CD8-positive, alpha-beta memory T cell (primary cell): ENCODE data around the gene NCF2. TPM values are rescaled to one million over a fixed set of nuclear protein-coding genes. Genes with fewer than 3 reads are reported as not detected.
A peak's percentile ranks its signal among the peaks of the same experiment; 100 is the strongest.

Experiments
- CTCF ChIA-PET: fragments of 350-600 bp; sonication (Branson Sonifier 250); formaldehyde crosslinking; loops from one replicate; lab custom pipeline; 2021; ENCODE audit warnings: antibody characterized with exemption; lab: Charles Lee
- POLR2A ChIA-PET: fragments of 350-600 bp; sonication (Branson Sonifier 250); formaldehyde crosslinking; loops from one replicate; lab custom pipeline; 2021; ENCODE audit warnings: antibody characterized with exemption; lab: Charles Lee
- DNase-seq, 5 donors: peaks; one replicate each; pipeline versions ENCODE4 v3.0.0 to v3.0.0-alpha.2; 2020 to 2022; ENCODE audit warnings: mixed read lengths in 1 of 5
- H3K27ac ChIP-seq: one replicate; pipeline ENCODE4 v1.7.0; 2013; ENCODE audit warnings: low read depth, mild to moderate bottlenecking, low read length, moderate library complexity
- H3K27me3 ChIP-seq: 2 replicates; pipeline ENCODE4 v1.7.0; 2013; ENCODE audit warnings: low read length, mild to moderate bottlenecking; ENCODE audit not compliant: insufficient read depth, poor library complexity, severe bottlenecking
- H3K36me3 ChIP-seq: 2 replicates; pipeline ENCODE4 v1.7.0; 2013; ENCODE audit warnings: mild to moderate bottlenecking, low read length, moderate library complexity; ENCODE audit not compliant: insufficient read depth
- H3K4me1 ChIP-seq: 2 replicates; pipeline ENCODE4 v1.7.0; 2013; ENCODE audit warnings: mild to moderate bottlenecking, low read length, moderate library complexity; ENCODE audit not compliant: insufficient read depth
- H3K4me3 ChIP-seq: 2 replicates; pipeline ENCODE4 v1.7.0; 2013; ENCODE audit warnings: mild to moderate bottlenecking, low read length
- H3K9me3 ChIP-seq: 2 replicates; pipeline ENCODE4 v1.7.0; 2013; ENCODE audit warnings: mild to moderate bottlenecking, low read length
- H3K27ac Mint-ChIP-seq, 8 donors: one replicate each; pipeline ENCODE4 v1.8.0; 2020 to 2021; ENCODE audit warnings: mixed read lengths in 8 of 8, mild to moderate bottlenecking in 6 of 8, inconsistent platforms in 3 of 8, moderate library complexity in 3 of 8
- H3K27me3 Mint-ChIP-seq, 2 donors: one replicate each; pipeline ENCODE4 v1.8.0; 2020 to 2021; ENCODE audit warnings: mixed read lengths in 2 of 2, mild to moderate bottlenecking in 1 of 2, moderate library complexity in 1 of 2
- H3K36me3 Mint-ChIP-seq, 3 donors: one replicate each; pipeline ENCODE4 v1.8.0; 2020 to 2021; ENCODE audit warnings: mixed read lengths in 3 of 3, inconsistent platforms in 1 of 3, mild to moderate bottlenecking in 1 of 3
- H3K4me1 Mint-ChIP-seq, 3 donors: one replicate each; pipeline ENCODE4 v1.8.0; 2020 to 2021; ENCODE audit warnings: mixed read lengths in 3 of 3, inconsistent platforms in 1 of 3, mild to moderate bottlenecking in 1 of 3
- H3K4me3 Mint-ChIP-seq, 7 donors: one replicate each; pipeline ENCODE4 v1.8.0; 2020 to 2021; ENCODE audit warnings: mixed read lengths in 7 of 7, mild to moderate bottlenecking in 6 of 7, moderate library complexity in 4 of 7, inconsistent platforms in 2 of 7
- H3K9me3 Mint-ChIP-seq, 5 donors: one replicate each; pipeline ENCODE4 v1.8.0; 2020 to 2022; ENCODE audit warnings: mixed read lengths in 5 of 5, mild to moderate bottlenecking in 3 of 5, moderate library complexity in 2 of 5, inconsistent platforms in 1 of 5
- polyA plus RNA-seq: library from polyadenylated mRNA; unstranded; fragments of 300-500 nt; fragmentation: Illumina TruSeq; gene quantifications from one replicate; pipeline ENCODE4 v1.2.3, GENCODE V29; 2021
- total RNA-seq, 2 experiments: library from RNA; stranded (reverse); gene quantifications; one replicate each; pipeline ENCODE4 v1.2.3, GENCODE V29; 2021

Gene NCF2
- total and polyA plus RNA-seq, 3 experiments from 2014 or later, result 0.30 to 4.6 (median 3.6) TPM

GRCh38 chr1:183546427-183546826 lies 43.8 kb downstream of the NCF2 start:
- Mint-ChIP-seq H3K4me3 (no peak overlapping the region), H3K36me3 (peaks cover 7 to 92% (median 23%) of the 10 kb centered on the region in 3 donors), H3K9me3 (no peaks in the 10 kb centered on the region), H3K27ac (no peak overlapping the region), H3K27me3 (no peaks in the 10 kb centered on the region), H3K4me1 (peaks cover 0 to 5% (median 0%) of the 10 kb centered on the region in 3 donors)
- ChIA-PET CTCF (no interaction called here), POLR2A (no interaction called here)
- no peak overlapping the region for H3K27ac ChIP-seq
- H3K27me3 ChIP-seq, result no peaks in the 10 kb centered on the region
- no peaks in the 10 kb centered on the region for H3K9me3 ChIP-seq
- no peaks in the 10 kb centered on the region for H3K4me1 ChIP-seq
- no peak for DNase-seq
- H3K36me3 ChIP-seq, result peaks cover 52% of the 10 kb centered on the region
- no peak overlapping the region for H3K4me3 ChIP-seq

GRCh38 chr1:183544598-183545297 lies 45.5 kb downstream of the NCF2 start:
- no peak for DNase-seq
- H3K9me3 Mint-ChIP-seq, result no peaks in the 10 kb centered on the region
- peak overlapping the region in 5 of 8 donors; percentile 13 to 77 (median 47) for H3K27ac Mint-ChIP-seq
- Histone ChIP-seq H3K27ac (no peak overlapping the region), H3K4me3 (no peak overlapping the region), H3K9me3 (no peaks in the 10 kb centered on the region), H3K4me1 (no peaks in the 10 kb centered on the region), H3K27me3 (no peaks in the 10 kb centered on the region), H3K36me3 (peaks cover 52% of the 10 kb centered on the region)
- no peak overlapping the region for H3K4me3 Mint-ChIP-seq
- H3K36me3 Mint-ChIP-seq, result peaks cover 7 to 88% (median 28%) of the 10 kb centered on the region in 3 donors
- POLR2A ChIA-PET, result interaction anchor here (0.7 kb wide), 1 partner anchor 704 kb away, joined by 4 read pairs; no protein-coding TSS in a partner anchor
- H3K27me3 Mint-ChIP-seq, result no peaks in the 10 kb centered on the region
- CTCF ChIA-PET, result interaction anchor here (0.7 to 1.1 kb wide), 2 partner anchors 19 to 76 kb away, joined by 3 to 5 read pairs; no protein-coding TSS in a partner anchor
- peaks cover 0 to 5% (median 0%) of the 10 kb centered on the region in 3 donors for H3K4me1 Mint-ChIP-seq

- Mint-ChIP-seq H3K9me3 (no peaks in the 10 kb centered on the region), H3K4me1 (peaks cover 0 to 5% (median 0%) of the 10 kb centered on the region in 3 donors), H3K27me3 (no peaks in the 10 kb centered on the region), H3K27ac (peak overlapping the region in 3 of 8 donors; percentile 24 to 41 (median 29)), H3K4me3 (no peak overlapping the region), H3K36me3 (peaks cover 7 to 86% (median 35%) of the 10 kb centered on the region in 3 donors)
- ChIA-PET POLR2A (no interaction called here), CTCF (no interaction called here)
- Histone ChIP-seq H3K4me3 (no peak overlapping the region), H3K27ac (no peak overlapping the region), H3K4me1 (no peaks in the 10 kb centered on the region), H3K36me3 (peaks cover 52% of the 10 kb centered on the region), H3K9me3 (no peaks in the 10 kb centered on the region), H3K27me3 (no peaks in the 10 kb centered on the region)
- peak in 2 of 5 donors; percentile 30 to 39 for DNase-seq
Observed at GRCh38 chr1:183543619-183544204, 46.5 kb downstream of the NCF2 start.

GRCh38 chr1:183537405-183537804 lies 52.9 kb downstream of the NCF2 start:
- H3K4me1 Mint-ChIP-seq, result no peaks in the 10 kb centered on the region
- H3K4me1 ChIP-seq, result no peaks in the 10 kb centered on the region
- POLR2A ChIA-PET, result no interaction called here
- no peaks in the 10 kb centered on the region for H3K9me3 ChIP-seq
- H3K27ac ChIP-seq, result no peak overlapping the region
- peak overlapping the region in 3 of 8 donors; percentile 28 to 68 (median 55) for H3K27ac Mint-ChIP-seq
- H3K36me3 Mint-ChIP-seq, result peaks cover 12 to 88% (median 38%) of the 10 kb centered on the region in 3 donors
- no peak overlapping the region for H3K4me3 ChIP-seq
- no peaks in the 10 kb centered on the region for H3K27me3 Mint-ChIP-seq
- H3K27me3 ChIP-seq, result no peaks in the 10 kb centered on the region
- no peak for DNase-seq
- peaks cover 34% of the 10 kb centered on the region for H3K36me3 ChIP-seq
- H3K9me3 Mint-ChIP-seq, result no peaks in the 10 kb centered on the region
- CTCF ChIA-PET, result no interaction called here
- no peak overlapping the region for H3K4me3 Mint-ChIP-seq

- POLR2A ChIA-PET, result no interaction called here
- peaks cover 11 to 91% (median 18%) of the 10 kb centered on the region in 3 donors for H3K36me3 Mint-ChIP-seq
Observed at GRCh38 chr1:183533617-183534174, 56.6 kb downstream of the NCF2 start.

GRCh38 chr1:183528577-183528976 lies 61.7 kb downstream of the NCF2 start:
- H3K27ac Mint-ChIP-seq, result no peak overlapping the region
- Histone ChIP-seq H3K4me3 (no peak overlapping the region), H3K4me1 (no peaks in the 10 kb centered on the region), H3K9me3 (no peaks in the 10 kb centered on the region), H3K27ac (no peak overlapping the region), H3K27me3 (no peaks in the 10 kb centered on the region), H3K36me3 (peaks cover 45% of the 10 kb centered on the region)
- no peaks in the 10 kb centered on the region for H3K9me3 Mint-ChIP-seq
- H3K36me3 Mint-ChIP-seq, result peaks cover 0 to 82% (median 10%) of the 10 kb centered on the region in 3 donors
- H3K27me3 Mint-ChIP-seq, result no peaks in the 10 kb centered on the region
- DNase-seq, result no peak
- CTCF ChIA-PET, result no interaction called here
- POLR2A ChIA-PET, result no interaction called here
- no peak overlapping the region for H3K4me3 Mint-ChIP-seq
- peaks cover 0 to 4% (median 4%) of the 10 kb centered on the region in 3 donors for H3K4me1 Mint-ChIP-seq

More at GRCh38 chr1:183533617-183534174, 56.6 kb downstream of the NCF2 start:
- Histone ChIP-seq H3K4me1 (no peaks in the 10 kb centered on the region), H3K27ac (no peak overlapping the region), H3K4me3 (no peak overlapping the region), H3K36me3 (peaks cover 39% of the 10 kb centered on the region), H3K9me3 (no peaks in the 10 kb centered on the region), H3K27me3 (no peaks in the 10 kb centered on the region)
- Mint-ChIP-seq H3K4me3 (no peak overlapping the region), H3K27ac (peak overlapping the region in 2 of 8 donors; percentile 71 to 79), H3K27me3 (no peaks in the 10 kb centered on the region), H3K9me3 (no peaks in the 10 kb centered on the region), H3K4me1 (no peaks in the 10 kb centered on the region)
- no peak for DNase-seq
- CTCF ChIA-PET, result no interaction called here

- ChIA-PET CTCF (no interaction called here), POLR2A (no interaction called here)
- Mint-ChIP-seq H3K4me3 (no peak overlapping the region), H3K9me3 (no peaks in the 10 kb centered on the region), H3K27ac (peak overlapping the region in 1 of 8 donors; percentile 36), H3K36me3 (peaks cover 0 to 79% (median 18%) of the 10 kb centered on the region in 3 donors), H3K4me1 (peaks cover 0 to 14% (median 4%) of the 10 kb centered on the region in 3 donors), H3K27me3 (no peaks in the 10 kb centered on the region)
- Histone ChIP-seq H3K4me3 (no peak overlapping the region), H3K4me1 (no peaks in the 10 kb centered on the region), H3K9me3 (no peaks in the 10 kb centered on the region), H3K27ac (no peak overlapping the region), H3K27me3 (no peaks in the 10 kb centered on the region), H3K36me3 (peaks cover 22% of the 10 kb centered on the region)
- no peak for DNase-seq
Observed at GRCh38 chr1:183522104-183522503, 68.2 kb downstream of the NCF2 start.

- Histone ChIP-seq H3K9me3 (no peaks in the 10 kb centered on the region), H3K36me3 (peaks cover 29% of the 10 kb centered on the region), H3K27me3 (no peaks in the 10 kb centered on the region), H3K4me3 (no peak overlapping the region), H3K4me1 (no peaks in the 10 kb centered on the region), H3K27ac (no peak overlapping the region)
- Mint-ChIP-seq H3K27me3 (no peaks in the 10 kb centered on the region), H3K9me3 (no peaks in the 10 kb centered on the region), H3K27ac (peak overlapping the region in 1 of 8 donors; percentile 11), H3K4me1 (peaks cover 0 to 21% (median 4%) of the 10 kb centered on the region in 3 donors), H3K36me3 (peaks cover 0 to 85% (median 18%) of the 10 kb centered on the region in 3 donors), H3K4me3 (no peak overlapping the region)
- ChIA-PET POLR2A (no interaction called here), CTCF (no interaction called here)
- no peak for DNase-seq
Observed at GRCh38 chr1:183520379-183520778, 69.9 kb downstream of the NCF2 start.
